Body of pancreas (tissue), 4 donors: Measurements from ENCODE around the gene PSG7.
"Not testable (repeated sequence)": the region's sequence is repeated elsewhere in the genome, so short reads cannot be mapped to it uniquely, and the experiment has no call there.

Source experiments
- CTCF ChIP-seq, 7 experiments: fragments of 450-650 bp in 4 of 7; fragments of 200-600 bp in 3 of 7; sonication (generic) in 3 of 7; IDR thresholded peaks; one replicate each; pipeline ENCODE4 v1.5.1; 2016 to 2019; ENCODE audit warnings: antibody characterized with exemption in 7 of 7
- POLR2A ChIP-seq, 3 donors: fragments of 450-650 bp; IDR thresholded peaks; one replicate each; pipeline ENCODE4 v1.6.1; 2016; ENCODE audit warnings: antibody characterized with exemption in 3 of 3, mild to moderate bottlenecking in 2 of 3

- TF ChIP-seq CTCF, POLR2A (IDR thresholded peaks at IDR 0.05): not testable (repeated sequence)
Observed at GRCh38 chr19:42934183-42934582, 2.8 kb downstream of the PSG7 start.
